Measurements from ENCODE around the gene SMC6.
A peak's percentile ranks its signal among the peaks of the same experiment; 100 is the strongest.

Gene SMC6, protein sequence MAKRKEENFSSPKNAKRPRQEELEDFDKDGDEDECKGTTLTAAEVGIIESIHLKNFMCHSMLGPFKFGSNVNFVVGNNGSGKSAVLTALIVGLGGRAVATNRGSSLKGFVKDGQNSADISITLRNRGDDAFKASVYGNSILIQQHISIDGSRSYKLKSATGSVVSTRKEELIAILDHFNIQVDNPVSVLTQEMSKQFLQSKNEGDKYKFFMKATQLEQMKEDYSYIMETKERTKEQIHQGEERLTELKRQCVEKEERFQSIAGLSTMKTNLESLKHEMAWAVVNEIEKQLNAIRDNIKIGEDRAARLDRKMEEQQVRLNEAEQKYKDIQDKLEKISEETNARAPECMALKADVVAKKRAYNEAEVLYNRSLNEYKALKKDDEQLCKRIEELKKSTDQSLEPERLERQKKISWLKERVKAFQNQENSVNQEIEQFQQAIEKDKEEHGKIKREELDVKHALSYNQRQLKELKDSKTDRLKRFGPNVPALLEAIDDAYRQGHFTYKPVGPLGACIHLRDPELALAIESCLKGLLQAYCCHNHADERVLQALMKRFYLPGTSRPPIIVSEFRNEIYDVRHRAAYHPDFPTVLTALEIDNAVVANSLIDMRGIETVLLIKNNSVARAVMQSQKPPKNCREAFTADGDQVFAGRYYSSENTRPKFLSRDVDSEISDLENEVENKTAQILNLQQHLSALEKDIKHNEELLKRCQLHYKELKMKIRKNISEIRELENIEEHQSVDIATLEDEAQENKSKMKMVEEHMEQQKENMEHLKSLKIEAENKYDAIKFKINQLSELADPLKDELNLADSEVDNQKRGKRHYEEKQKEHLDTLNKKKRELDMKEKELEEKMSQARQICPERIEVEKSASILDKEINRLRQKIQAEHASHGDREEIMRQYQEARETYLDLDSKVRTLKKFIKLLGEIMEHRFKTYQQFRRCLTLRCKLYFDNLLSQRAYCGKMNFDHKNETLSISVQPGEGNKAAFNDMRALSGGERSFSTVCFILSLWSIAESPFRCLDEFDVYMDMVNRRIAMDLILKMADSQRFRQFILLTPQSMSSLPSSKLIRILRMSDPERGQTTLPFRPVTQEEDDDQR

DNA sequence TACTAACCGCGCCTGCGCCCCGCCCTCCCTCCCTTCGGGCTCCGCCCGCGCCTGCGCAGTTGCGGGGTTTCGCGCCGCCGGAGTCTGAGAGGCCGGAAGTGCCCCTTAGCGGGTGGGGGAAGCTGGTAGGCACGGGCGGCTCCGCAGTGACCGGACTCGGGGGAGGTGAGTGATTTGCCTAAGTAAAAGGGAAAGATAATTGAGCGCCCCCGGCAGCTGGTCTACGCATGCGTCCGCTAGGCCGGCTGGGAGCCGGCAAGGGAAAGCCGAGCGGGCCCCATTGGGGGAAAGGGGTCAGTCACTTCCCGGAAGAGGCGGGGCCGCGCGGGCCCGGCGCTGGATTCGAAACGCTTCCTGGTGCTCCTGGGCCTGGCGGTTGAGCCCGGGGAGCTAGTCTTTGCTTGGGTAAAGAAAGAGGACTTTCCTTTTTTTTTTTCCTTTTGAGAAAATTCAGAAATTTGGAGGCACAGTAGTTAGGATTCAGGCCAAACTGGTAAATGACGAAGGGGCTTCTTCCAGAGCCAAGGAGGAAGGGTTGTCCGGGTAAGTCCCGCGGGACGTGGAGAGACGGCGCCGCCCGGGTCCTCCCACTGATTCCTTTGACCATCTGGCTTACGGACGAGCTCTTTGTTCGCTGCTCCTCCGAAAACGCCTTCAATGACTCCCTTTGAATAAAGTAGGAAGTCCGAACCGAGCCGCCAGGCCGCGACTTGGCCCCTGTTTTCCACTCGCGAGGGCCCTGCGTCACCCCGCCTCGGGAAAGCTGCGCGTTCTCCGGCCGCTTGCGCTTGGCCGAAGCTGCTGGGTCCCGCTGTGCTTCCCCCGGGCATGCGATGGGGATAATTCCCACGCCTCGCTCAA is at the start of gene SMC6, which contains the start of gene GEN1:
Gene SMC6 (minus strand): TSS at position 8 of the 861 bp plus-strand sequence. CDS start 7,864 bp downstream, outside the sequence.
Gene GEN1 (plus strand): TSS at position 336 of the 861 bp plus-strand sequence. CDS start 5,806 bp downstream, outside the sequence.
- no peaks in the 10 kb centered on the region for H3K27me3 ChIP-seq (ENCODE audit: insufficient read depth, low read length)
- no peaks in the 10 kb centered on the region for H3K9me3 ChIP-seq (ENCODE audit: low read length)
- peak within 1 kb of the TSS; percentile 75 for H3K4me3 ChIP-seq (ENCODE audit: low read length)
- peaks cover 31% of the 10 kb centered on the region for H3K4me1 ChIP-seq (ENCODE audit: insufficient read depth, low read length)
- H3K36me3 ChIP-seq (ENCODE audit: insufficient read depth, low read length), result no peaks in the 10 kb centered on the region
- peak within 1 kb of the TSS; percentile 96 for H2AFZ ChIP-seq (ENCODE audit: low read depth, low read length)

- Histone ChIP-seq H3K4me1 (ENCODE audit: insufficient read depth, low read length) (peaks cover 11% of the 10 kb centered on the region), H2AFZ (ENCODE audit: low read depth, low read length) (peak overlapping the region; percentile 24), H3K9me3 (ENCODE audit: low read length) (no peaks in the 10 kb centered on the region), H3K36me3 (ENCODE audit: insufficient read depth, low read length) (no peaks in the 10 kb centered on the region), H3K4me3 (ENCODE audit: low read length) (no peak overlapping the region), H3K27me3 (ENCODE audit: insufficient read depth, low read length) (no peaks in the 10 kb centered on the region)
Measured at GRCh38 chr2:17800693-17801458, 47.3 kb upstream of the SMC6 start.

DNA sequence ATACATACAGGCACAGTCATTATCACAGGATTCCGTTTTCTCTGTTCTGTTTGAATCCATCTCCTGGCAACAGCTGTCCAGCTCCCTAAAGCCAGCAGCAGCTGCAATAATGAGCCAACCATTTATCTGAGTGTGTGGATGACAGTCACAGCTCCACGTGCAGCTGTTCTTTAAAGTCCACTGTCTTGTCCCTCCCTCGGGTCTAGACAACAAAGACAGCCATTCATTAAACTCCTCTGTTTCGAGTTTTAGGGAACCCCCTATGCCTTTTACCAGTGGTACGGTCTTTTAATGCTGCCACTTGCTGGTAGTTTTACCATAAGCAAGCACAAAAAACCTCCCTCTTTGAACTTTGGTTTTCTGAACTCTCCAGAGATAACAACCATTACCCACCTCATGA is 46.6 kb upstream of the SMC6 start:
- H3K27me3 ChIP-seq (ENCODE audit: insufficient read depth, low read length), result no peaks in the 10 kb centered on the region
- H3K4me3 ChIP-seq (ENCODE audit: low read length), result no peak overlapping the region
- H3K4me1 ChIP-seq (ENCODE audit: insufficient read depth, low read length), result peaks cover 11% of the 10 kb centered on the region
- H3K9me3 ChIP-seq (ENCODE audit: low read length), result no peaks in the 10 kb centered on the region
- H3K36me3 ChIP-seq (ENCODE audit: insufficient read depth, low read length), result no peaks in the 10 kb centered on the region
- H2AFZ ChIP-seq (ENCODE audit: low read depth, low read length), result peak overlapping the region; percentile 24

- peaks cover 11% of the 10 kb centered on the region for H3K4me1 ChIP-seq (ENCODE audit: insufficient read depth, low read length)
- H3K4me3 ChIP-seq (ENCODE audit: low read length), result no peak overlapping the region
- peaks cover 4% of the 10 kb centered on the region for H3K27me3 ChIP-seq (ENCODE audit: insufficient read depth, low read length)
- H2AFZ ChIP-seq (ENCODE audit: low read depth, low read length), result peak overlapping the region; percentile 24
- H3K9me3 ChIP-seq (ENCODE audit: low read length), result no peaks in the 10 kb centered on the region
- H3K36me3 ChIP-seq (ENCODE audit: insufficient read depth, low read length), result no peaks in the 10 kb centered on the region
Measured at GRCh38 chr2:17799301-17800120, 45.9 kb upstream of the SMC6 start.

- H3K4me3 ChIP-seq (ENCODE audit: low read length), result no peak overlapping the region
Measured at GRCh38 chr2:17798338-17798737, 44.7 kb upstream of the SMC6 start.

GRCh38 chr2:17795309-17795708 is 41.7 kb upstream of the SMC6 start:
- no peak overlapping the region for H2AFZ ChIP-seq (ENCODE audit: low read depth, low read length)
- peaks cover 12% of the 10 kb centered on the region for H3K4me1 ChIP-seq (ENCODE audit: insufficient read depth, low read length)
- no peaks in the 10 kb centered on the region for H3K9me3 ChIP-seq (ENCODE audit: low read length)
- H3K36me3 ChIP-seq (ENCODE audit: insufficient read depth, low read length), result no peaks in the 10 kb centered on the region
- peaks cover 6% of the 10 kb centered on the region for H3K27me3 ChIP-seq (ENCODE audit: insufficient read depth, low read length)
- no peak overlapping the region for H3K4me3 ChIP-seq (ENCODE audit: low read length)

More at GRCh38 chr2:17798338-17798737, 44.7 kb upstream of the SMC6 start:
- H3K27me3 ChIP-seq (ENCODE audit: insufficient read depth, low read length), result peaks cover 6% of the 10 kb centered on the region
- H3K9me3 ChIP-seq (ENCODE audit: low read length), result no peaks in the 10 kb centered on the region
- no peak overlapping the region for H2AFZ ChIP-seq (ENCODE audit: low read depth, low read length)
- no peaks in the 10 kb centered on the region for H3K36me3 ChIP-seq (ENCODE audit: insufficient read depth, low read length)
- H3K4me1 ChIP-seq (ENCODE audit: insufficient read depth, low read length), result peaks cover 14% of the 10 kb centered on the region

DNA sequence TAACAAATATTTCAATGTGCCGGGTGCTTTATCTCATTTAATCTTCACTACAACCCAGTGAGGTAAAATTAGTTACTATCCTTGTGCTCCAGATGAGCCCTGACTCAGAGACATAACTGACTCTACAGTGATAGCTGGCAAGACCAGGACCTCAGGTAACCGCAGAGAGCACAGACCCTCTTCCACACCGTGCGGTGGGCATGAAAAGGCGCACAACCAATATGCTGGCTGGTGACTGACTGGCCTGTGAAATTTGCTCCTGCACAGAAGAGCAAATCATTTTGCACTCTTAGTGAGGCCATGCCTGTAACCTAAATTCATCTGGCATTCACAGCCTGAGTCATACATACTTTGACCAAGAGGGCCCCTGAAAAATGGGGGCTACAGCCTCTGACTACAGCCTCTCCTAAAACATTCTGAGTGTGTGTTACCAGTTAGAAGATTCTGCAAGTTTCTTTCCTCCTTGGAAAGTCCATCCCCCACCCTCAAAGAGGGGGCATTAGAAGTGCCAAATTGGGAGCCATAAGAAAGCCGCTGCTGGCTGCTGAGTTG is 40.3 kb upstream of the SMC6 start:
- no peak overlapping the region for H2AFZ ChIP-seq (ENCODE audit: low read depth, low read length)
- peaks cover 3% of the 10 kb centered on the region for H3K4me1 ChIP-seq (ENCODE audit: insufficient read depth, low read length)
- no peak overlapping the region for H3K4me3 ChIP-seq (ENCODE audit: low read length)

GRCh38 chr2:17793296-17793695 is 39.7 kb upstream of the SMC6 start:
- Histone ChIP-seq H3K27me3 (ENCODE audit: insufficient read depth, low read length) (peaks cover 6% of the 10 kb centered on the region), H3K4me3 (ENCODE audit: low read length) (no peak overlapping the region), H2AFZ (ENCODE audit: low read depth, low read length) (no peak overlapping the region), H3K36me3 (ENCODE audit: insufficient read depth, low read length) (no peaks in the 10 kb centered on the region), H3K4me1 (ENCODE audit: insufficient read depth, low read length) (peaks cover 3% of the 10 kb centered on the region), H3K9me3 (ENCODE audit: low read length) (no peaks in the 10 kb centered on the region)

More for the DNA sequence above, 40.3 kb upstream of the SMC6 start:
- Histone ChIP-seq H3K36me3 (ENCODE audit: insufficient read depth, low read length) (no peaks in the 10 kb centered on the region), H3K27me3 (ENCODE audit: insufficient read depth, low read length) (peaks cover 6% of the 10 kb centered on the region), H3K9me3 (ENCODE audit: low read length) (no peaks in the 10 kb centered on the region)

GRCh38 chr2:17792515-17792914 is 38.9 kb upstream of the SMC6 start:
- Histone ChIP-seq H2AFZ (ENCODE audit: low read depth, low read length) (no peak overlapping the region), H3K9me3 (ENCODE audit: low read length) (no peaks in the 10 kb centered on the region), H3K4me3 (ENCODE audit: low read length) (no peak overlapping the region), H3K36me3 (ENCODE audit: insufficient read depth, low read length) (no peaks in the 10 kb centered on the region), H3K4me1 (ENCODE audit: insufficient read depth, low read length) (peaks cover 3% of the 10 kb centered on the region), H3K27me3 (ENCODE audit: insufficient read depth, low read length) (peaks cover 6% of the 10 kb centered on the region)

DNA sequence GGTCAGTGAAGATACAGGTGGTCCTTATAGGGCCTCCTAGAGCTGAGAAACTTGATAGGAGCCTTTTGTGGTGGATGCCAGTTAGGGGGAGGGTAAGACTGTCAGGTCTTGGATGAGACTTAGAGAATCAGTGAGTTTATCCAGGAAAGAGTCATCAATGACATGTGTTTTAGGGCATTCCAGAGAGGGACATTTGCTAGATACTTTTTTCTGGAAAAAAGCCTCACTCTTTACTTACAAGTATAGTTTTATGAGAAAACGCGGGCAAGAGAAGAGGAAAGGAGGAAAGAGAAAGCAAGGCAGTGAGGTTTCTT is 38.2 kb upstream of the SMC6 start:
- Histone ChIP-seq H3K27me3 (ENCODE audit: insufficient read depth, low read length) (peaks cover 6% of the 10 kb centered on the region), H3K36me3 (ENCODE audit: insufficient read depth, low read length) (no peaks in the 10 kb centered on the region), H3K9me3 (ENCODE audit: low read length) (no peaks in the 10 kb centered on the region), H3K4me3 (ENCODE audit: low read length) (no peak overlapping the region), H3K4me1 (ENCODE audit: insufficient read depth, low read length) (peaks cover 3% of the 10 kb centered on the region), H2AFZ (ENCODE audit: low read depth, low read length) (no peak overlapping the region)
